Activated CD8-positive, alpha-beta memory T cell treated with anti-CD3 and anti-CD28 coated beads, Interleukin-2, amount 50 U/mL, for 24 hours (primary cell): ENCODE measurements around the gene SPATC1L.
"Not testable (repeated sequence)": the region's sequence is repeated elsewhere in the genome, so short reads cannot be mapped to it uniquely, and the experiment has no call there.

Experiments
- DNase-seq: peaks from one replicate; pipeline ENCODE4 v3.0.0-alpha.2; 2020; ENCODE audit errors: extremely low read depth

The SPATC1L gene

GRCh38 chr21:46183910-46184624 lies at the start of gene SPATC1L:
Gene SPATC1L, minus strand, starts transcription at chr21:46184459. Its CDS starts 1,643 bp downstream, at chr21:46182816.
- no peak for DNase-seq

GRCh38 chr21:46229923-46230260 lies 45.6 kb upstream of the SPATC1L start:
- no peak for DNase-seq

- no peak for DNase-seq
These were observed 45.1 kb upstream of the SPATC1L start for GRCh38 chr21:46229133-46229922.

- DNase-seq: peak; percentile 89
These were observed 44.2 kb upstream of the SPATC1L start, which contains the start of gene LSS for GRCh38 chr21:46228345-46229051. Gene LSS, minus strand, starts transcription at chr21:46228774. Its CDS starts 29 bp downstream, at chr21:46228745.

- no peak for DNase-seq
These were observed 43.6 kb upstream of the SPATC1L start for GRCh38 chr21:46227811-46228344.

- DNase-seq: no peak
These were observed 42.8 kb upstream of the SPATC1L start for GRCh38 chr21:46226920-46227599.

GRCh38 chr21:46226146-46226545 lies 41.9 kb upstream of the SPATC1L start:
- no peak for DNase-seq

- not testable (repeated sequence) for DNase-seq
These were observed 39.4 kb upstream of the SPATC1L start for GRCh38 chr21:46223661-46224060.

GRCh38 chr21:46223217-46223616 lies 39.0 kb upstream of the SPATC1L start:
- DNase-seq: no peak

- no peak for DNase-seq
These were observed 38.3 kb upstream of the SPATC1L start for GRCh38 chr21:46222436-46223116.

GRCh38 chr21:46221664-46222435 lies 37.6 kb upstream of the SPATC1L start:
- DNase-seq: no peak

GRCh38 chr21:46220847-46221246 lies 36.6 kb upstream of the SPATC1L start:
- DNase-seq: no peak

GRCh38 chr21:46220275-46220810 lies 36.1 kb upstream of the SPATC1L start:
- no peak for DNase-seq

- no peak for DNase-seq
These were observed 35.5 kb upstream of the SPATC1L start for GRCh38 chr21:46219591-46220239.

GRCh38 chr21:46218906-46219590 lies 34.8 kb upstream of the SPATC1L start:
- DNase-seq: no peak

- no peak for DNase-seq
These were observed 33.4 kb upstream of the SPATC1L start for GRCh38 chr21:46217511-46218196.

- DNase-seq: no peak
These were observed 32.0 kb upstream of the SPATC1L start for GRCh38 chr21:46216132-46216747.
